Measurements from ENCODE around the gene KRTAP10-12.

KRTAP10-12 gene

DNA sequence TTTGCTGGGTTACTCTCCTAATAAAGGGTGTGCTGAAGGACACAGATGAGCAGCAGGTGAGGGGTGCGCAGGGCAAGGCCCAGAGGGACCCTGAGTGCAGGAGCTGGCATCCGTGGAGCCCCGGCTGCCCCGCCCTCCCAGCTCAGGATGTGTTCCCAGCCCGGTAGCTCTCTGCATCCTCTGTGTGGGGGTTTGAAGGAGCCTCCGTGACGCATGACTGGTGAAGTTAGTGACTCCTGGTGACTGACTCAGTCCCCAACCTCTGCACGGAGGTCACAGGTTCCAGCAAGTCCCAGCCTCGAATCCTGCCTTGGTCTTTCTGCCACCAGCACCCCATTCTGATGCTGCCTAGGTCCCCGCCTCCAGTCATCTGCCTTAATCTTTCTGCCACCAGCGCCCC, 36.0 kb downstream of the KRTAP10-12 start:
- no peak for DNase-seq (ENCODE audit: low read depth in 2 of 2)

DNA sequence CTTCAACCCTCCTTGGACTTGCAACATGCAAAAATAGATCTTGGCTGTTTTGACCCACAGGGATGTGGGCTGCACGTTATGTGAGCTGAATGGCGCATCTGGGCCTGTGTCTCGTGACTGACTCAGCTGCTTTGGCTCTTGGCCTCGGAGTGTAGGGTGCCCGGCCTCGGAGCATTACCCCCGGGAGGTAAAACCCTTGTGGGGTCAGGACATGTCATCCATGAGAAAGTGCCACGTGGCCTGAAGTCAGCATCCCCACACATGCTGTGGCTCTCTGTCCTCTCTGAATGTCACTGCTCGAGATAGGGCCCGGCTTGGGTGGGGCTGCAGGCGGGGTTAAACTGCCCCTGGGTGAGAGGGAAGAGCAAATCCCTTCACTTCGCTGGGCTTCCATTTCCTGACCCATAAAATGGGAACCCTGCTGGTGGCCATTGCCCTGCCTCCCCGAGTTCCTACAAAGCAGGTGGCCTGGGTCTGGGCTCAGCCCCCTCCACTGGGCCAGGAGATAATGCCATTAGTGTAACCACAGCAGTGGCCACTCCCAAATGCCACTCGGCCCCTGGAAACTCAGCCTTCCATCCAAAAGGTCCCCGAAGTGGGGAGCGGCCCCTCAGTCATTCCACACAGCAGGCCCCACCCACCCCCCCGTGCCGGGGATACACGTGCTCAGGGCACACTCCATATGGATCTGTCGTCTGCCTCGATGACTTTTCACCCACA, 37.2 kb downstream of the KRTAP10-12 start:
- no peak for DNase-seq (ENCODE audit: low read depth in 2 of 2)

DNA sequence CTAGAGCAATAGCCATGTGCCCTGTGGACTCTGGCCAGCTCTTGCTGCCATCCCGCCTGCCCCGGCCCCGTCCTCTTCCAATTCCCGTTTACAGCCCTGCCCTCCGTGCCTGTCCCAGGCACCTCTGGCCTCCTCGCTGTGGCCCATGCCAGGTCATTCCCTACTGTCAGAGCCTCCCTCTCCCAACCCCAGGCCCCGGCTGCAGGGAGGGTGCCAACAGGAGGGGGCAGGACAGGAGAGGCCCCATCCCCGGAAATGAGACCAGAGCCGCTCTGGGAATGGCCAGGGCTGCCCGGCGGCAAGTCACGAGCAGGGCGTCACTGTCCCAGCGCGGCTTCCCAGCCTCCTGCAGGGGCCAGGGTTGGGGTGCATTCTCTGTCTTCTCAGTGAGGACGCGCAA, 37.9 kb downstream of the KRTAP10-12 start:
- no peak for DNase-seq (ENCODE audit: low read depth in 2 of 2)

DNA sequence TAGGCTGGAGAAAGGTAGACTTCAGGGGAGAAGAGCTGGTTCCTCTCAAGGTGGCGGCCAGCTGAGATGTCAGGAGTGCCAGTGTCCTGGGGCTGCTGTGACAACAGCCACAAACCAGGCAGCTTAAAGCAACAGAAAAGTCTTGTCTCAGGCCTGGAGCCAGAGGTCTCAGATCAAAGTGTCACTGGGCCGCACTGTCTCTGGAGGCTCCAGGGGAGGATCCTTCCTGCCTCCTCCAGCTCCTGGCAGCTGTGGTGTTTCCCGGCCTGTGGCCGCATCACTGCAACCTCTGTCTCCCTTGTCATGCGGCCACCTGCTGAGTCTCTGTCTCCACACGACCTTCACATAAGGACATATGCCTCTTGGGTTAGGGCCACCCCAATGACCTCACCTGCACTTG, 38.8 kb downstream of the KRTAP10-12 start:
- DNase-seq (ENCODE audit: low read depth in 2 of 2), result no peak

DNA sequence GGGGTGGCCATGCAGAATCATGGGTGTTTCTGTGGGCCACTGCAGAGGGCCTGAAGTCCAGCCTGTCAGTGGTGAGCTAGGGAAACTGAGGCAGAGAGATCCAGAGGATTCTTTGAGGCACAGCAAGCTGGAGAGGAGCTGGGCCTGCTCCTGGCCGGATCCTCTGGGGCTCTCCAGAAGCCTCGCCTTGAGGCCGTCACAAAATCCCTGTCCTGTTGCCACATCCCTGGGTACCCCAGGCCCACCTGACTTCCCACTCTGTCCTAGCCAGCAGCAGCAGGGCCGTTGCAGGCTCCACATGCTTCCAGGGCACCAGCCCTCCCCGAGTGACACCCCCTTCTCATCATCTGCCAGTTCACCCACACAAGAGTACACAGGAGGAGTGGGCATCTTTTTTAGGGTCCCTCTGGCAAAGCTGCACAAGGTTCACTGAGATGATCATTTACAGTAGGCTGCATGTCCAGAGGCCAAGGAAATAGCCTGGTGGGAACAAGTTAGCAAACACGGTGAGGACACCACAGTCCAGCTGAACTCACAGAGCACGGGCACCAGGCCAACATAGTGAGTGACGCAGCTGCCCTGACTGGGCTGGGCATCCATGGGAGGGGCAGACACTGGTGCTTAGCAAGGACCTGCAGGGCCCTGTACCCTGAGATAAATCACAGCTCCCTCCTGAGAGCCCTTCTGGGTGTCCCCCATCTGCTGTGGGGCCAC, 39.5 kb downstream of the KRTAP10-12 start:
- no peak for DNase-seq (ENCODE audit: low read depth in 2 of 2)

DNA sequence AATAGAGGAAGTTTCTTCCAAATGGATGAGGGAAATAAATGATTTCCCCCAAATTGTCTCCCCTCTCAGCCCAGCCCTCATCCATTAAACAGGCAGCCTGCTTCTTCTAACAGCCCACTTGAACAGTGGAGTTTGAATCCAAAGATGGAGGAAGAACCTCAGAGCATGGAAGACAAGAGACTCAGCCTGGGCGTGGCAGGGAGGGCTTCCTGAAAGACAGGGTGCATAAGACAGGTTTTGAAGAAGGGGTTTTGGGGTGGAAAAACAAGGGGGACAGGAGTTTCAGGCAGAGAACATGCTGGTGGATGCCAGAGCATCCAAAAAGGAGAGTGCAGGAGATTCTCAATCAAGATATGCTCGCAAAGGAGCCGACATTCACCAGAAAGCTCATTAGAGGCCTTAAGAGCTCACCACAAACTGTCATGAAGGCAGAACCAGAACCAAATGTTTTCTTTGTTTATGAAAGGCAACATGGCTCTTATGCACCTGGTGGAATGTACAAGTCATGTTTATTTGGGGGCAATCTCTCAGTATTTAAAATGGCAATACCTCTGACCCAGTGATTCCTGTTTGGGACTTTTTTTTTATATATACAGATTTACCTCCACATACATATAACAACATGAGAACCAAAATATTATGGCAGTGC, 40.9 kb downstream of the KRTAP10-12 start:
- DNase-seq (ENCODE audit: low read depth in 2 of 2), result no peak

DNA sequence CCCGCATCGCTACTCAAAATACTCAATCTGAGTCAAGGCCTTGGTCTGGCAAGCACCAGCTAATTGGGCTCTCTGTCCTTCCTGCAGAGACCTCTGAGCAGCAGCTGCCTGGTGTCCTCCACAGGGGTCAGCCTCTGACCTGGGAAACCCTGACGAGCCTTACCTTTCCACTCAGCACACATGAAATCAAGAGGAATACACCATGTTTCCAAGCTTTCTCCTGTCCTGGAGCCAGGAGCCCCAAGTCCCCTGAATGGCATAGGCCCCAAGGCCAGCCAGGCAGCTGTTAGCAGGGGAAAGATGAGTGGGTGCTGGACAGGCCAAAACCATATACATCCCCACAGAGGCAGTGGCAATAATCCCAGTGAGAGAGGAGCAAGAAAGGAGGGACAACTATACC, 41.6 kb downstream of the KRTAP10-12 start:
- DNase-seq (ENCODE audit: low read depth in 2 of 2), result no peak

DNA sequence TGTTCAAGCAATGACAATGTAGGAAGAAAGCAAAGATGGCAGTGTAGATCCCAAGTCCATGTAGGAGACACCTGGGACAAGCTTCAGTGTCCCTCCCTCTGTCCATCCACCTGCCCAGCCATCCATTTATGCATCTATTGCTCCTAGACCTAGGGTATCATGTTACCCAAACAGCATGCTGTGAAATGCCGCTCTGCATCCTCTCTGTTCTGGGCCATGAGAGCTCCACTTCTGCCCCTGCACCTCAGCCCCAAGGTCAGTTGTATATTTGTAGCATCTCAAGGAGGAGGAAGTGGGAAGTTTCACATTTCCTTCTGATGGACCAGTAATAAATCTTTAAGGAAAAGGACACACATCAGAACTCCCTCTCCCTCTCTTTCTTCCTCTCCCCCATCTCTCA, 42.3 kb downstream of the KRTAP10-12 start:
- DNase-seq (ENCODE audit: low read depth in 2 of 2), result no peak

DNA sequence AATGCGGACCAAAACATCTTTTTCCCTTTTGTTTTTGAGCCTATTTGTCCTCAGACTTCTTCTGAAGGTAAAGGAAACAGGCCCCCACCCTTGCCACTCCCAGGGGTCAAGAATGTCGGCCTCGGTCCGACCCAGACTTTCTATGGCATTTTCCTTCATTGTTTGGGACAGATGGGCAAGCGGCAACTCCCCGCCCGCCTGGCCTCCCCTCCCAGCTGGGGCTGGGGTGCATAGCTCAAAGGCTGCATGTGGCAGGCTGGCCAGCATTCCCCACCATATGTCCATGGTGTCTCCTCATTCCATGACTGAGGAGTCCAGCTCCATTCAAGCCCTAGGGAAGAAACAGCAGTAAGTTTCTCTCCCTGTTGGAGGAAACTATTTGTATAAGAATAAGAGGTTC, 43.8 kb downstream of the KRTAP10-12 start:
- DNase-seq (ENCODE audit: low read depth in 2 of 2), result no peak

DNA sequence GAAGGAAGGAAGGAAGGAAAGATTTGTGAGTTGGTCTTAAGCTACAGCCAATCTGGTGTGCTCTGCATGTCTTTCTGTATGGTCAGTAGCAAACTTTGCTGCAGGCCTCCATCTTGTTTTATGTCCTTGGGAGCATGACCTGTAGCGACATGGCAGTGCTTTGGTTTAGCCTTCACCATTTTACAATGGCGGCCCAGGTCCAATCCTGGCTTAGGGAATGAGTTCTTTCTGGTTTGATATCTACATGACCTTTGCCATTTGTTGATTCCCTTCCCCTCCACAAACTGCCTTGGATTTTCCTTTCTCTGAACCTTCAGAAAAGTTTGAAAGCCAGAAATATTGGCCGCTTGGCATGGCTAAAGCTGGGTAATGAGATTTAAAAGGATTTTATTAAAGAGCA, 44.9 kb downstream of the KRTAP10-12 start:
- no peak for DNase-seq (ENCODE audit: low read depth in 2 of 2)

DNA sequence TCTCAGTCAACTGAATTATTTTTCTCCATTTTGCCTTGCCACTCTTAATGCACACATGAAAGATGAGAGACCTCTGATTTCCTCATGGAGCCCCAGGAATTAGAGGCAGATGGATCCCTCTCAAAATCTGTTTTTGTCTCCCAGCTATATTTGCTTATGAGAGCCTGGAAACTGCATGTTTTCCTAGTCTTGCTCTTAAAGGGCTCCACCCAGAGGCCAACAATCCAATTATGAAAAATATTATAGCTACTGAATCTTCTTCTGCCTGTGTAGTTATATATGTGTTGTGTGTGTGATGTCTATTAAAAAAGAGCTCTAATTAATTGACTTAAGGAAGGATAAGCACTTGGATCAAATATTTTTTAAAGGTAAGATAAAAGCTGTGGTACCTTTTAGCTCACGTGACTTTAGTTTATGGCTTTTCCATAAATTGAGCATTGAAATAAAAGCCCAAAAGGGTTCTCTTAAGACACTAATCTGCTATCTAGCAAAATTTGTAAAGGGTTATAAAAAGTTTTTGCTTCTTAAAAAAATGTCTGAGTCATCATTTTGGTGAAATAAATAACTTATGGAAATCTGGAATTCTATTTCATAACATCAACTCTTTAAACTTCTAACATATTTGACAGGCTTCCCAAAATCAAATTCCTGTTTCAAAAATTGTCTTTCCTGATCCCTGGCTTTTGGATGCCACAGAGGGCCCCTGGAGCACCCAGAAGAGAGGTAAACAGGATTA, 45.6 kb downstream of the KRTAP10-12 start:
- no peak for DNase-seq (ENCODE audit: low read depth in 2 of 2)
